Right lobe of liver (tissue), 6 donors: ENCODE measurements around the gene BCDIN3D. TPM values are rescaled to one million over a fixed set of nuclear protein-coding genes. Genes with fewer than 3 reads are reported as not detected.

Experiments
- ATAC-seq, 4 donors: fragments of 200-7000 bp; cut with Tn5 transposase; one replicate each; pipeline ENCODE4 v1.9.1; 2020; ENCODE audit warnings: mild to moderate bottlenecking in 4 of 4, moderate library complexity in 4 of 4
- DNase-seq, 3 donors: peaks; one replicate each; pipeline ENCODE4 v3.0.0-alpha.2; 2020
- H3K27ac ChIP-seq, 3 donors: fragments of 200-600 bp; one replicate each; pipeline ENCODE4 v1.8.0; 2022
- H3K27me3 ChIP-seq, 2 donors: fragments of 200-600 bp; one replicate each; pipeline ENCODE4 v1.8.0; 2022
- H3K36me3 ChIP-seq, 4 donors: fragments of 200-600 bp; sonication (generic) in 1 of 4; one replicate each; pipeline versions ENCODE4 v1.5.1 to v1.8.0; 2017 to 2022; ENCODE audit warnings: control low read depth in 1 of 4
- H3K4me1 ChIP-seq, 4 donors: fragments of 200-600 bp; sonication (generic) in 1 of 4; one replicate each; pipeline versions ENCODE4 v1.5.1 to v1.8.0; 2017 to 2022; ENCODE audit warnings: control low read depth in 1 of 4
- H3K4me3 ChIP-seq, 3 donors: fragments of 200-600 bp; one replicate each; pipeline ENCODE4 v1.8.0; 2022
- H3K9me3 ChIP-seq, 4 donors: fragments of 200-600 bp; sonication (generic) in 1 of 4; one replicate each; pipeline versions ENCODE4 v1.5.1 to v1.8.0; 2017 to 2022; ENCODE audit warnings: control low read depth in 1 of 4
- POLR2A ChIP-seq: fragments of 450-650 bp; IDR thresholded peaks from one replicate; pipeline ENCODE4 v1.6.1; 2017; ENCODE audit warnings: antibody characterized with exemption, mild to moderate bottlenecking
- WGBS: methylation state at CpG from one replicate; pipeline ENCODE4 v1.1.6; 2018; ENCODE audit warnings: low coverage, low lambda C conversion rate; ENCODE audit not compliant: insufficient coverage; ENCODE audit errors: missing lambda C conversion rate; 5-methylcytosine and 5-hydroxymethylcytosine counted together
- intact Hi-C, 2 donors: fragments of 100-400 bp; cut with DNase I; formaldehyde crosslinking; loops; one replicate each; pipeline versions ENCODE4 v1.11.2 to v1.14.1; 2022
- total RNA-seq, 6 experiments: library from RNA; depleted of rRNA in 2 of 6; stranded (reverse); fragments of >200 nt in 2 of 6; fragmentation: NEBNext Ultra II Directional in 3 of 6; extraction: Animal tissue kit (Norgen Biotek cat#: 25700) in 3 of 6; gene quantifications; one replicate each; pipeline versions ENCODE4 v1.1.0 to v1.2.4, GENCODE V29; 2016 to 2023
- TF ChIP-seq, protein P1 (sequence below), 4 donors: fragments of 200-600 bp in 3 of 4; fragments of 450-650 bp in 1 of 4; IDR thresholded peaks; one replicate each; pipeline versions ENCODE4 v1.5.1 to v1.8.0; 2016 to 2022; ENCODE audit warnings: antibody characterized with exemption in 4 of 4, mild to moderate bottlenecking in 2 of 4
- donor health status: DM: no; HTN: yes; CAD: no.
- donor health status: DM: no; HTN: no; CAD: no.
- donor health status: DM: no; HTN: no; CAD: no.
- donor health status: DM: no; HTN: yes; CAD: no.
- donor health status: DM: no; HTN: yes; CAD: no.

Gene BCDIN3D
- total RNA-seq, 6 experiments from 2014 or later = 1.6 to 3.6 (median 2.6) TPM

DNA sequence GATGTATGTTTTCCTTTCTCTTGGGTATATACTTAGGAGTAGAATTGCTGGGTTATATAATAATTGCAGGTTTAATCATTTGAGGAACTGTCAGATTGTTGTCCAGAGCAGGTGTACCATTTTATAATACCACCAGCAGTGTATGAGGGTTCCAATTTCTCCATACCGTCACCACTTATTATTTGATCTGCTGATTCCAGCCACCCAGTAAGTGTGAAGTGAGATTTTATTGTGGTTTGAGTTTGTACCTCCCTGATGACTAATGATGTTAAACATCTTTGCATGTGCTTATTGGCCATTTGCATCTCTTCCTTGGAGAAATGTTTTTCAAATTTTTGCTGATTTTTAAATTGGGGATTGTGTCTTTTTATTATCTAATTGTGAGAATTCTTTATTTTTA, 29.8 kb downstream of the BCDIN3D start:
- H3K4me3 ChIP-seq = no peak overlapping the region
- H3K9me3 ChIP-seq = no peaks in the 10 kb centered on the region
- no peak overlapping the region for H3K27ac ChIP-seq
- intact Hi-C loops = no loop called here
- no peaks in the 10 kb centered on the region for H3K36me3 ChIP-seq
- WGBS = 71% methylated on average over 1 of the region's 1 CpG
- no peak for TF ChIP-seq POLR2A
- TF ChIP-seq, protein P1, sequence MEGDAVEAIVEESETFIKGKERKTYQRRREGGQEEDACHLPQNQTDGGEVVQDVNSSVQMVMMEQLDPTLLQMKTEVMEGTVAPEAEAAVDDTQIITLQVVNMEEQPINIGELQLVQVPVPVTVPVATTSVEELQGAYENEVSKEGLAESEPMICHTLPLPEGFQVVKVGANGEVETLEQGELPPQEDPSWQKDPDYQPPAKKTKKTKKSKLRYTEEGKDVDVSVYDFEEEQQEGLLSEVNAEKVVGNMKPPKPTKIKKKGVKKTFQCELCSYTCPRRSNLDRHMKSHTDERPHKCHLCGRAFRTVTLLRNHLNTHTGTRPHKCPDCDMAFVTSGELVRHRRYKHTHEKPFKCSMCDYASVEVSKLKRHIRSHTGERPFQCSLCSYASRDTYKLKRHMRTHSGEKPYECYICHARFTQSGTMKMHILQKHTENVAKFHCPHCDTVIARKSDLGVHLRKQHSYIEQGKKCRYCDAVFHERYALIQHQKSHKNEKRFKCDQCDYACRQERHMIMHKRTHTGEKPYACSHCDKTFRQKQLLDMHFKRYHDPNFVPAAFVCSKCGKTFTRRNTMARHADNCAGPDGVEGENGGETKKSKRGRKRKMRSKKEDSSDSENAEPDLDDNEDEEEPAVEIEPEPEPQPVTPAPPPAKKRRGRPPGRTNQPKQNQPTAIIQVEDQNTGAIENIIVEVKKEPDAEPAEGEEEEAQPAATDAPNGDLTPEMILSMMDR (IDR thresholded peaks at IDR 0.05) = no peak
- no peak for ATAC-seq
- H3K27me3 ChIP-seq = no peaks in the 10 kb centered on the region
- DNase-seq = no peak
- H3K4me1 ChIP-seq = no peaks in the 10 kb centered on the region

DNA sequence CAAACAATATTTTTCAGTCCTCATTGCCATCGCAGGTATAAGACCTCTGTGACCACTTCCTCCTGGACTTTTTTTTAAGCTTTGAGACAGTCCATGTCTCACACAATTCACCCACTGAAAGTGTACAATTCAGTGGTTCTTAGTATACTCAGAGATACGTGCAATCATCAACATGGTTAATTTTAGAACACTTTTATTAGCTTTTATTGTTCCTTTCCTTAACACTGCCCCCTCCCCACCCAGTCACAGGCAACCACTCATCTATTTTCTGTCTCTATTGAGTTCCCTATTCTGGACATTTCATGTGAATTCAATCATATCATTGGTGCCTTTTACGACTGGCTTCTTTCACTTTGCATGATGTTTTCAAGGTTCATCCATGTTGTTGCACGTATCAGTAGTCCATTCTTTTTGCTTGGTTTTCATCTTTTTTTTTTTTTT, 30.9 kb downstream of the BCDIN3D start:
- Histone ChIP-seq H3K4me3 (no peak overlapping the region), H3K9me3 (no peaks in the 10 kb centered on the region), H3K27me3 (no peaks in the 10 kb centered on the region), H3K4me1 (no peaks in the 10 kb centered on the region), H3K27ac (no peak overlapping the region), H3K36me3 (no peaks in the 10 kb centered on the region)
- TF ChIP-seq, protein P1 (IDR thresholded peaks at IDR 0.05) = no peak
- ATAC-seq (no peak), DNase-seq (no peak)
- 67% methylated on average over 4 of the region's 4 CpGs for WGBS
- intact Hi-C loops = no loop called here

DNA sequence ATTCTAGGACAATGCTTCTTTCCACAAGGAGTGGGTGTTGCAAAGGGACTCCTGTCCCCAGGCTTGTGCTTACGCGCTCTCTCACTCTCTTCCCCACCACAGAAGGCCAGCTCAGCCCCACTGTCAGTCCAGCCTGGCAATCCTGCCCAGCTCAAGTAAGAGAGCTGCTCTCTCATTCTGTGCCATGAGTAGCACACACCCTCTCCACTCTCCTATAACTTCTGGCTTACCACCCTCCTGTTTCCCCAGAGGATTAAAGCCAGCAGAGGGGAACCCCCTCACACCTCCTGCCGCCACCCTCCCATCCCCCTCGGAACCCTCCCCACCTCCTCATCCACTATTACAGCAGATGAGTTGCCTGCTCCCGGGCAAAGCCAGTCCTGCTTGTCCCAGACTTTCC, 31.8 kb downstream of the BCDIN3D start:
- intact Hi-C loops = no loop called here
- ATAC-seq = no peak
- no peaks in the 10 kb centered on the region for H3K27me3 ChIP-seq
- H3K27ac ChIP-seq = no peak overlapping the region
- no peak for DNase-seq
- H3K4me3 ChIP-seq = no peak overlapping the region
- no peaks in the 10 kb centered on the region for H3K36me3 ChIP-seq
- TF ChIP-seq, protein P1 (IDR thresholded peaks at IDR 0.05) = no peak
- TF ChIP-seq POLR2A = no peak
- WGBS = 89% methylated on average over 3 of the region's 5 CpGs
- H3K4me1 ChIP-seq = no peaks in the 10 kb centered on the region
- no peaks in the 10 kb centered on the region for H3K9me3 ChIP-seq

DNA sequence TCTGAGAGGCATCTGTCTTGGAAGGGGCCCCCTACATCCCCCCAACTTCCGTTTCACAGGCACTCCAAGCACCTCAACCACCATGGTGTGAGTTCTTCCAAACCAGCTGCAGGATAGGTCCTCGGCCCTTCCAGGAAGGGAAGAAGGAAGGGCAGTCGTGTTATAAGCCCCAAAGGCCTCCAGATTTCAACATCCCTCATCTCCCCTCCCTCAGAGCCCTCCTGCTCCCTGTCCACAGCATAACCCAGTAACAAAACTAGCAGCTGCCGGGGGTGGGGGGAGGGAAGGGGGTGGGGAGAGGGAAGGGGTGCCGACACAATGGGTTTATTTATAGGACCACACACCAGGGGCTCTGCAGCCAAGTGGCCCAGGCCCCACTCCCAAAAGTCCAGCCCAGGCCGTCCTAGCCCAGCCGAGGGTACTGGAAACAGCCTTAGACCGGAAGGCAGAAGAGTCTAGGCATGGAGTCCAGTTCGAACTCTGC, 33.0 kb downstream of the BCDIN3D start:
- Histone ChIP-seq H3K4me3 (no peak overlapping the region), H3K27ac (no peak overlapping the region), H3K27me3 (no peaks in the 10 kb centered on the region), H3K9me3 (no peaks in the 10 kb centered on the region), H3K36me3 (peaks cover 0 to 3% (median 0%) of the 10 kb centered on the region in 4 donors), H3K4me1 (no peaks in the 10 kb centered on the region)
- ATAC-seq = no peak
- intact Hi-C loops = no loop called here
- 47% methylated on average over 2 of the region's 9 CpGs for WGBS
- no peak for TF ChIP-seq POLR2A
- TF ChIP-seq, protein P1 (IDR thresholded peaks at IDR 0.05) = no peak
- no peak for DNase-seq
